ENCODE data around the gene TMOD2. TPM values are rescaled to one million over a fixed set of nuclear protein-coding genes. Genes with fewer than 3 reads are reported as not detected.

TMOD2 gene
- total RNA-seq, 2 donors from 2014 or later, result 2.8 to 3.6 TPM

- no peak for DNase-seq (ENCODE audit: low spot score in 2 of 2)
- Mint-ChIP-seq H3K36me3 (peaks cover 11% of the 10 kb centered on the region in 2 donors), H3K27ac (peak overlapping the region in 1 of 2 donors; percentile 95), H3K9me3 (no peaks in the 10 kb centered on the region)
- no peak for ATAC-seq
Measured at GRCh38 chr15:51828621-51829375, 77.4 kb downstream of the TMOD2 start.

- ATAC-seq, result peak; percentile 88 to 91
- Mint-ChIP-seq H3K9me3 (no peaks in the 10 kb centered on the region), H3K27ac (peak within 1 kb of the TSS; percentile 93 to 95), H3K36me3 (peaks cover 11% of the 10 kb centered on the region in 2 donors)
- peak; percentile 91 to 95 for DNase-seq (ENCODE audit: low spot score in 2 of 2)
Measured at GRCh38 chr15:51829376-51830275, 78.2 kb downstream of the TMOD2 start, which contains the start of gene TMOD3. TMOD3 (plus strand) TSS chr15:51829653; CDS start chr15:51862885, 33,232 bp downstream.

DNA sequence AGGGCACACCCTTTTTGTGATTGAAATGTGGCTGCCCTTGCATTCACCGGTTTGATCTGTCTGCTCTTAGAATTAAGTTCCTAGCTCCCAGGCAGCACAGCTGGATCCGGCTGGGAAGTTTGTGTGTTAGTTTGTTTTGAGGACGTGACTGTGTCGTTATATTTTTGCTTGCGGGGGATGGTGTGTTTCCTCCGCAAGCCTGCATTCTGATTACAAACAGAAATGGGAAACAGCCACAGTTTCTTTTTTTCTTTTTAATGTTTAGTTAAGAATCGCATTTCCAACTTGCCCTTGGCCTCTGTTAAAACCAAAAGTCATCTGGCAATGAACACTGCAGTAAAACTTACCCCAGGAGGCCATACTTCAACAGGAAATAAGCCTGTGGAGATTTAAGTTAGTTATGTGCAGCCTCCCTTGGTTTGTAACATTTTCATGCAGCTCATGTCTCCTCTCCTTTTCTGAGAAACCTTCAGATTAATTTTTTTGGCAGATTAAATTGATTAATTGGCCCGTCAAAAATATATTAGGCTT, 78.9 kb downstream of the TMOD2 start:
- DNase-seq (ENCODE audit: low spot score in 2 of 2) (no peak), ATAC-seq (no peak)
- Mint-ChIP-seq H3K36me3 (peaks cover 11% of the 10 kb centered on the region in 2 donors), H3K27ac (peak overlapping the region; percentile 89 to 95), H3K9me3 (no peaks in the 10 kb centered on the region)

GRCh38 chr15:51833772-51834171, 82.4 kb downstream of the TMOD2 start:
- ATAC-seq, result peak; percentile 13 to 47
- DNase-seq (ENCODE audit: low spot score in 2 of 2), result no peak
- H3K36me3 Mint-ChIP-seq, result peaks cover 11% of the 10 kb centered on the region in 2 donors
- no peak overlapping the region for H3K27ac Mint-ChIP-seq
- no peaks in the 10 kb centered on the region for H3K9me3 Mint-ChIP-seq

GRCh38 chr15:51837792-51838251, 86.4 kb downstream of the TMOD2 start:
- H3K9me3 Mint-ChIP-seq, result no peaks in the 10 kb centered on the region
- peak overlapping the region in 1 of 2 donors; percentile 65 for H3K27ac Mint-ChIP-seq
- H3K36me3 Mint-ChIP-seq, result no peaks in the 10 kb centered on the region
- peak; percentile 25 to 54 for ATAC-seq
- no peak for DNase-seq (ENCODE audit: low spot score in 2 of 2)

GRCh38 chr15:51838270-51838669, 86.9 kb downstream of the TMOD2 start:
- Mint-ChIP-seq H3K27ac (peak overlapping the region in 1 of 2 donors; percentile 65), H3K36me3 (no peaks in the 10 kb centered on the region), H3K9me3 (no peaks in the 10 kb centered on the region)
- no peak for DNase-seq (ENCODE audit: low spot score in 2 of 2)
- no peak for ATAC-seq

DNA sequence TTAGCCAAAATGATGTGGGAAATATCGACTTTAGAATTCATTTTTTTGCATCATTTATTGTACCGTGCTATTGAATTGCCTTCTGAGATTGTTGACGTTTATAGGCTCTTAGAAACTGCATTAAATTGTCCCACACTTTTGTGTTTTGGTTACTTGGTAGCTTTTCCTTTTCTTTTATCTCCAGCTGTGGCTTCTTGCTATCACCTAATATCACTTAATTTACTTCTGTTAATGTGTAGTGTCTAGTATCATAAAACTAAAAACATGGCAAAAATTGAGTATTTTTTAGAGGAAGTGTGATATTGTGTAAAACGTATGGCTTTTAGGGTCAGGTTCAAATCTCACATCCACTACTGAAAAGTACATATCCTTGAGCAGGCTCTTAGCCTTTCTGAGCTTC, 89.3 kb downstream of the TMOD2 start:
- Mint-ChIP-seq H3K9me3 (no peaks in the 10 kb centered on the region), H3K36me3 (no peaks in the 10 kb centered on the region), H3K27ac (no peak overlapping the region)
- ATAC-seq, result no peak
- no peak for DNase-seq (ENCODE audit: low spot score in 2 of 2)

GRCh38 chr15:51841406-51842040, 90.1 kb downstream of the TMOD2 start:
- ATAC-seq (no peak), DNase-seq (ENCODE audit: low spot score in 2 of 2) (no peak)
- Mint-ChIP-seq H3K9me3 (no peaks in the 10 kb centered on the region), H3K36me3 (no peaks in the 10 kb centered on the region), H3K27ac (no peak overlapping the region)

DNA sequence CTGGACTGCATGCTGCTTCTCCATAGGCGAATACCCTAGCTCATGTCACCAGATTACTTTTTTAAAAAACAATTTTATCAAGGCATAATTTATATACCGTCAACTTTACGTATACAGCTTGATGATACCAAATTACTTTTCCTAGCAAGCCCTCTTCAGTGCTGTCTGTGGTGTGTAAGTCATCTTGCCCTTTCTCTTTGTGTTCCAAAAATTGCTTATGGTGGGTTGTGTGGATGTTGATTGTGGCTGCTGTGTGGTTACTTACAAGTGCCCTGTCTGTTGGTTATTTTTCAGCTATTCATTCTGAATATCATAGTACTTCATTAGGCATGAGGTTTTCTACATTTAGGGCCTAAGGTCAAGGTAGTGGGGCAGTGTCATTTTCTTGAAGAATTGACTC, 90.9 kb downstream of the TMOD2 start:
- Mint-ChIP-seq H3K36me3 (no peaks in the 10 kb centered on the region), H3K9me3 (no peaks in the 10 kb centered on the region), H3K27ac (peak overlapping the region in 1 of 2 donors; percentile 2)
- ATAC-seq (no peak), DNase-seq (ENCODE audit: low spot score in 2 of 2) (no peak)

DNA sequence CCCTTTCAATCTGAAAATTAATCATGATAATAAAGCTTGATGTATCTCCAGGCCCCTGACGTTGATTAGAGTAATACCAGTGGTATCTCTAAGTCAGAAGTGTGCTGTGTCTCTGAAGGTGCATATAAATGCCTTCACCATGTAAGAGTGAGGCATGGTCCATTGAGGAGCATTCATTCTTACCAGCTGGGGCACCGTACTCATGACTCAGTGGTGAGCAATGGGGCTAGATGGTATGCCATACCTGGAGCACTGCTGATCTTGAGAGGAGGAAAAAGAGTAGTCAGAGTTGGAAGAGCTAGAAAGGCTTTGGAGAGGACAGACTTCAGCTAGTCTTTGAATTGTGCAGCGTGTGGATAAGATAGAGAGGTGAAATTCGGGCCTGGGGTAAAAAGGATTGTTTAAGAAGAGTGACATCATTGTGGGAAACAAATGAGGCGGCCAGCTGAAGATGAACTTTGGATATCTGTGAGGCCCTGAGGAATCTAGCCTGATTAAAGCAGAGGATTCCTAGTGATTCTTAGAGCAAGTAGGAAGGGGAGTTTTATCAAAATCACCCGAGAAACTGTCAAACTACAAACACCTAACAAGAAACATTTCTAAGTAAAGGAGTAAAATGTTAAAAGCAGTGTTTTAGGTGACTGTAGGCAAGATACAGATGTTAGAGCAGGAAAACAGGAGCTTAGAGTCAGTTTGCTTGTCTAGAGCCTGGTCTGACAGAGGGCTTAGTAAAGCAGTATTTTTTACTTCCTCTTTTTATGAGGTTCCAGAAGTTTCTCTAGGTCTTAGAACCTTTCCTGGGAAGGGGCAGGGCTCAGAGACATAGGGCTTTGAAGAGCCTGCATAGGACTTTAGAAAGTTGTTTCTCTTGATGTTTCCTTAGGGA, 91.7 kb downstream of the TMOD2 start:
- H3K27ac Mint-ChIP-seq, result peak overlapping the region in 1 of 2 donors; percentile 7
- H3K9me3 Mint-ChIP-seq, result no peaks in the 10 kb centered on the region
- peaks cover 0 to under 1% of the 10 kb centered on the region in 2 donors for H3K36me3 Mint-ChIP-seq
- no peak for DNase-seq (ENCODE audit: low spot score in 2 of 2)
- ATAC-seq, result peak; percentile 64 to 94

DNA sequence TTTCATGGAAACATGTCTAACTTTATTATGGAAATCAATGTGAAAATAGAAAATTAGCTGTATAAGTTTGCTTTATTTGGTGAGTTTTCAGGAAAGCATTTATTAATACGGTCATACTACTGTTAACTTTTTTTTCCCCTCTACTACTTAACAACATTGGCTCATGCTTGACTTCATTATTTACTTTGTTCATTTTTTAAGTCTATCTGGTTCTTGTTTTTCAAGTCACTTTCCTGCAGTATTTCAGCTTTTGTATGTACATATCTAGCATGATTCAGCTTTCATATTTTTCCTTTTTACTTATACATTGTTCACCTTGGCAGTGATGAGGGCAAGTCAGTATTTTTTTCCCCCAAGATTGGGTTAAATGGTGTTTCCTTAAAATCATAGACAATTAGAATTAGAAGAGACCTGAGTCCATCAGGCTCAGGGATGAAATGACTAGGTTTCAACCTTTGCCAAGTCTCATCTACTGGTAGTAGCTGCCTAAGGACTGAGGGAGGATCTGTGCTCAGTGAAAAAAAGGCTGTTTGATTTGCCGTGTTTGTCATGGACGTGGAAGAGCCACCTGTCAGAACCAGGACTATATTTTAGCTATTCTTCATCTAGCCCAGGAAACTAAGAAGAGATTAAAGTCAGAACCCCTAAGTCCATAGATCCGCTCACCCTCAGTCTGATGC, 93.5 kb downstream of the TMOD2 start:
- ATAC-seq (no peak), DNase-seq (ENCODE audit: low spot score in 2 of 2) (no peak)
- H3K9me3 Mint-ChIP-seq, result no peaks in the 10 kb centered on the region
- peaks cover 0 to 14% of the 10 kb centered on the region in 2 donors for H3K36me3 Mint-ChIP-seq
- no peak overlapping the region for H3K27ac Mint-ChIP-seq

GRCh38 chr15:51846066-51846462, 94.7 kb downstream of the TMOD2 start:
- DNase-seq (ENCODE audit: low spot score in 2 of 2) (no peak), ATAC-seq (peak in 1 of 2 donors; percentile 6)
- Mint-ChIP-seq H3K36me3 (peaks cover 0 to 14% of the 10 kb centered on the region in 2 donors), H3K27ac (no peak overlapping the region), H3K9me3 (no peaks in the 10 kb centered on the region)

DNA sequence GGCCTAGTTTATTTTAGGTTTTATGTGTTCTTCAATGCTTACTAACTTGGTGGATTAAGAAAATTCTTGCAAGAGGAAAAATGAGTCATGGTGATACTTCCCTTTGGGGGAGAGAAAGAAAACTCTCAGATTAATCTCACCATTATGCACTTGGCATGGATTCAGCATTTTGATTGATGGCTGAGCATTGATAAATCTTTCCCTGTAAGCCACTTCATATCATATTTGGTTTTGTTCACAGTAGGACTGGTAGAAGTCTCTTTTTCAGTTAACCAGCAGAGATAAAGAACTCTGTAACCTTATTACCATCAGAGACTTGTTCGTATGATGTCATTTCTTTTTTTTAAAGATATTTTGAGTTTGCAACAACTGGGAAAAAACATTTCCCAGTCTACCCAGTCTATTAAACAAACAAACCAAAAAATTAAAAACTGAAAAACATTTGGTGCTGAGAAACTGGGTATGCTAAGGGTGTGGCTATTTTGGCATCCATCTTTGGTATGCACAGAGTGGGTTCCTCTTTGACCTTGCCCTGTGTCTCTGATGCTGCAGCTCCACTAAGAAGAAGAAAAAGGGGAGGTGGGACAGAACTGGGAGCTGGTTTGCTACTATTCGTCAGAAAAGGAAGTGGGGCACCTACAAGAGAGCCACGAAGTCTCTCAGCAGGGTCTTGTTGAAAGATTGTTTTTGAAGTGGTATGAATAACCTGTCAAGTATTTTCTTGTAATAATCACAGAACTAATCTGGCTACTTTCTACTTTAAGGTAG, 95.2 kb downstream of the TMOD2 start:
- H3K36me3 Mint-ChIP-seq, result peaks cover 0 to 14% of the 10 kb centered on the region in 2 donors
- no peak for DNase-seq (ENCODE audit: low spot score in 2 of 2)
- H3K27ac Mint-ChIP-seq, result peak overlapping the region in 1 of 2 donors; percentile 46
- ATAC-seq, result peak; percentile 43 to 66
- no peaks in the 10 kb centered on the region for H3K9me3 Mint-ChIP-seq

- Mint-ChIP-seq H3K36me3 (peaks cover 0 to 14% of the 10 kb centered on the region in 2 donors), H3K9me3 (no peaks in the 10 kb centered on the region), H3K27ac (no peak overlapping the region)
- ATAC-seq (no peak), DNase-seq (ENCODE audit: low spot score in 2 of 2) (no peak)
Measured at GRCh38 chr15:51848811-51849210, 97.4 kb downstream of the TMOD2 start.

Measured in activated naive CD4-positive, alpha-beta T cell treated with anti-CD3 and anti-CD28 coated beads, Interleukin-2, amount 50 U/mL, for 72 hours (primary cell).